Activated naive CD4-positive, alpha-beta T cell (primary cell): ENCODE results near the gene SPRYD3.
"Not testable (repeated sequence)": the region's sequence is repeated elsewhere in the genome, so short reads cannot be mapped to it uniquely, and the experiment has no call there.

ENCODE experiments used
- DNase-seq, 4 experiments: peaks; one replicate each; lab custom pipeline; 2025; lab: John Stamatoyannopoulos, UW

SPRYD3 gene

DNA sequence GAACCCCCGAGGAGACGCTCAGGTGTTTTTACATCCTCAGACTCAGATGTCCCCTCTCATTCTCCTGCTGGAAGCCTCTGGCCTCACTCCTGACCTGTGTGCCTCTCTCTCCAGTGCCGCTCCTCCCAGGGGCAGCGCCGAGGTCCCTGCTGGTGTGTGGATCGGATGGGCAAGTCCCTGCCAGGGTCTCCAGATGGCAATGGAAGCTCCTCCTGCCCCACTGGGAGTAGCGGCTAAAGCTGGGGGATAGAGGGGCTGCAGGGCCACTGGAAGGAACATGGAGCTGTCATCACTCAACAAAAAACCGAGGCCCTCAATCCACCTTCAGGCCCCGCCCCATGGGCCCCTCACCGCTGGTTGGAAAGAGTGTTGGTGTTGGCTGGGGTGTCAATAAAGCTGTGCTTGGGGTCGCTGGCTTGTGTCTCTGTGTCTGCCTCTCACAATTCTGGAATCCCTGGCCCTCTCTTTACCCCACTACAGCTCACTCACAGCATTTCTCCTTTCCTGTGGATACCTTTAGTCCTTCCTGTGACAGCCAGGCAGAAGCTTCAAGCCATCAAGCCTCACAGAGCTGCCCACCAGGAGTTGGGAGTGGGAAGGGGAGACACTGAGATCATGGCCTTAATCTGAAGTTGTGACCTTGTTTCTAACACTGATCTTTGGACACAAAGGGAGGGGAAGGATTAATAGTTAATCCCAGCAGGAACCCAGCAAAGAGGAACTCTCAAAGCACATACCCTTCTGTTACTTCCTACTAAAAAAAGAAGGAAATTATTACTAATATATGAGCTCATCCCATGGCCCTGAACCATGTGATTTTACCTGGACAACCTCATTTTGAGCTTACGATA lies 23.0 kb upstream of the SPRYD3 start:
- DNase-seq, result no peak

DNA sequence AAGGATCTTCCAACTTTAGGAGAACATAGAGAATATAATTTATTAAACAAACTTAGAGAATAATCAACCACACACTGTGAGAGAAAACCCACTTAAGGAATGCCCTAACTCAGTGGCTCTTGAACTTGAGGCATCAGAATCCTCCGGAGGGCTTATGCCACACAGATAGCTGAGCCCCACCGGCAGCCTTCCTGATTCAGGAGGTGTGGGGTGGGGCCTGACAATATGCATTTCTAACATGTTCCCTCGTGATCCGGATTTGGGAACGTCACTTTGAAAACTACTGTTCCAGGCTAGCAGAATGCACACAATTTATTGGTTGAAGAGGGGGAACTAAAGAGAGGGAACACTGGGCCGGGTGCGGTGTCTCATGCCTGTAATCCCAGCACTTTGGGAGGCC lies 22.1 kb upstream of the SPRYD3 start:
- no peak for DNase-seq

DNA sequence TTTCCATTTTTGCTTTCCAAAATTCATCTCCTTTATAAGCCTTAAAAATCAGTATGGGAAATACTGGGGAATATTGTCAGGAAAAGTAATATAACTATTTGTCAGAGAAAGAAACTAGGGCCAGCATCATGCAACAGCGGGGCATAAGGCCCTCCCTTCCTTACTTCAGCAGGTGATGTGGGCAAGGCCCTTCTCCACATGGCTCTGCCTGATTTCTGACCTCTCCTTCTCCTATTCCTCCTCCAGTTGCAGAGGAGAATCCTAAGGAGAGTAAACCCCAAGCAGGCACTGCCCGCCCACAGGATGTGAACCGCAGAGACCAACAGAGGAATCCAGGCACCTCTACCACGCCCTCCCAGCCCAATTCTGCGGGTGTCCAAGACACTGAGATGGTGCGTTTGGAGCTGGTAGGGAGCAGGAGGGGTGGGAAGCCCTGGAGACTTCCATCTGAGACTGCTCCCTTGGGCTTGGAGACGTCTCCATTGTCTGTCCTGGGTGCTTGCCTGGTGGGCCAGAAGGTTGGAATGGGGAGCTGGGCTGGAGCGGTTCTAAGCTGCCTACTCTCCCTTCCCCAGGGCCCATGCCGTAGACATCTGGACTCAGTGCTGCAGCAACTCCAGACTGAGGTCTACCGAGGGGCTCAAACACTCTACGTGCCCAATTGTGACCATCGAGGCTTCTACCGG lies 21.4 kb upstream of the SPRYD3 start:
- DNase-seq, result no peak

GRCh38 chr12:53099071-53099882 lies 20.1 kb upstream of the SPRYD3 start:
- peak; percentile 79 to 86 (median 85) for DNase-seq

- no peak for DNase-seq
Measured at GRCh38 chr12:53098354-53098981, 19.3 kb upstream of the SPRYD3 start.

DNA sequence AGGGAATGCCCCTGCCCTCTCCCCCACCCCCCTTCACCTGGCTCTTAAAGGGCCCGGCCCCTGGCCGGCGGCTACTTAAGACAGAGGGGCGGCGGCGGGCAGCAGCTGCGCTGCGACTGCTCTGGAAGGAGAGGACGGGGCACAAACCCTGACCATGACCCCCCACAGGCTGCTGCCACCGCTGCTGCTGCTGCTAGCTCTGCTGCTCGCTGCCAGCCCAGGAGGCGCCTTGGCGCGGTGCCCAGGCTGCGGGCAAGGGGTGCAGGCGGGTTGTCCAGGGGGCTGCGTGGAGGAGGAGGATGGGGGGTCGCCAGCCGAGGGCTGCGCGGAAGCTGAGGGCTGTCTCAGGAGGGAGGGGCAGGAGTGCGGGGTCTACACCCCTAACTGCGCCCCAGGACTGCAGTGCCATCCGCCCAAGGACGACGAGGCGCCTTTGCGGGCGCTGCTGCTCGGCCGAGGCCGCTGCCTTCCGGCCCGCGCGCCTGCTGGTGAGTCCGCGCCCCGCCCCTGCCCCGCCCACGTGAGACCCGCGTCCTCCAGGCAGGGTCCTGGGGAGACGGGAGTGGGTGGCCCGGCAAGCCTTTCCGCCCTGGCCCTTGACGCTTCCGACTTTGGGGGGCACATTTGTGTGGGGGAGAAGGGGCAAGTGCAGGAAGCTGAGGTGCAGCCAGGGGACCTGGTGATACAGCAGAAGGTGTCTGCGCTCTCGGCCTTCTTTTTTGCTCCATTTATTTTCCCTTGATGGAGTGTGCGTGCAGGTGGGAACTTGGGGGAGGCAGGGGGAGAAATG lies 18.6 kb upstream of the SPRYD3 start, which contains the start of gene IGFBP6:
Gene IGFBP6 (plus strand): TSS at position 104 of the 790 bp plus-strand sequence. CDS start 51 bp downstream, at position 155.
- peak in 1 of 4 experiments; percentile 50 for DNase-seq

- no peak for DNase-seq
Measured at GRCh38 chr12:53097207-53097563, 18.0 kb upstream of the SPRYD3 start.

- no peak for DNase-seq
Measured at GRCh38 chr12:53096759-53097158, 17.6 kb upstream of the SPRYD3 start.

GRCh38 chr12:53096089-53096741 lies 17.0 kb upstream of the SPRYD3 start:
- no peak for DNase-seq

DNA sequence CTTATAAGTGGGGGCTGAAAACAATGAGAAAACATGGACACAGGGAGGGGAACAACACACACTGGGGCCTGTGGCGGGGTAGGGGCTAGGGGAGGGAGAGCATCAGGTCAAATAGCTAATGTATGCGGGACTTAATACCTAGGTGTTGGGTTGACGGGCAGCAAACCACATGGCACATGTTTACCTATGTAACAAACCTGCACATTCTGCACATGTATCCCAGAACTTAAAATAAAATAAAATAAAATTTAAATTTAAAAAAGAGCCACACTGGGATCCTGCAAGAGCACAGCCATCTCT lies 16.4 kb upstream of the SPRYD3 start:
- not testable (repeated sequence) for DNase-seq

GRCh38 chr12:53094796-53095595 lies 15.8 kb upstream of the SPRYD3 start:
- DNase-seq, result not testable (repeated sequence)

GRCh38 chr12:53094394-53094787 lies 15.2 kb upstream of the SPRYD3 start:
- no peak for DNase-seq

GRCh38 chr12:53093777-53094393 lies 14.7 kb upstream of the SPRYD3 start:
- DNase-seq, result no peak

DNA sequence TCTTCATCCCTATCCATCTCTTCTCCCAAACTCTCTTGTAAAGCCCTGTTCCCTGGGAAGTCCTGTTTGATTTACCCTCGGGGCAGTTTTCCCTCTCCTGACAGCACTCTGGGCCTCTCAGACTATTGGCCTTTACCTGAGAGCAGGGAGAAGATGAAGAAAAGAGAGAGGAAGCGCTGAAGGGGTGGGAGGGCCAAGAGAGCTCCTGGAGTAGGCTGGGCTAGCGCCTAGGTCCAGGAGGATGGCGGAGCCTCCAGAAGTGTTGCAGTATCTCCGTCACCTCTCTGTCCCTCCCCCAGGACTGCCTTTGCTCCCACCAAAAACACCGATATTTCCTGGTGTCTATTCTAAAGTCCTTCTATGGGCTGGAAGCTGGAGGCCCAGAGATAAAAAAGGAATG lies 12.6 kb upstream of the SPRYD3 start:
- DNase-seq, result no peak

DNA sequence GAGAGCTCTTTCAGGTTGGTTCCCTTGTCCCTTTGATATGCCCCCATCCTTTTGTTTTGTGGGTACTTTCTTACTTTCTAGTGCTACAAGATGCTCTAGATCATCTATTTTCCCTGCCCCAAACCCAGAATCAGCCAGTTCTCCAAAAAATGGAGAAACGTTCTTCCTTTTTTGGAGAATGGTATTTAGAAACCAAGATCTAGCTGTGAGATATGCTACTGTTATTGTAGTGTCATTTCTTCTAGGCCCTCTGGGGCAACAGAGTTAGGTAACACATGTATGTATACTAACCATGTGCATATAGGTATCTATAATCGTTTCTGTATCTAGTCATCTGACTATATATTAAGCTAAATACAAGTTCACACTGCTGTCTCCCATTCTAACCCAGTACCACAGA lies 11.4 kb upstream of the SPRYD3 start:
- no peak for DNase-seq

DNA sequence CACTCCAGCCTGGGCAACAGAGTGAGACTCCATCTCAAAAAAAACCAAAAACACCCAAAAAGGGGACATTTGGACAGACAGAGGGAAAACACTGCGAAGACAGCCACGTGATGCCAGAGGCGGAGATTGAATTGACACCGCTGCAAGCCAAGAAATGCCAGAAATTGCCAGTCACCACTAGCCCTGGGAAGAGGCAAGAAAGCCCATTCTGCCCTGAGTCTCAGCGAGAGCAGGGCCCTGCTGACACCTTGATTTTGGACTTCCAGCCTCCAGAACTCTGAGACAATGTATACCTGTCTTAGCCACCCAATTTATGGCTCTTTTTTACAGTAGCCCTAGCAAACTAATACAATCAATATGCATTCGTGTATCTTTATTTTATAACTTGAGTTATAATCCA lies 10.9 kb upstream of the SPRYD3 start:
- DNase-seq, result no peak

DNA sequence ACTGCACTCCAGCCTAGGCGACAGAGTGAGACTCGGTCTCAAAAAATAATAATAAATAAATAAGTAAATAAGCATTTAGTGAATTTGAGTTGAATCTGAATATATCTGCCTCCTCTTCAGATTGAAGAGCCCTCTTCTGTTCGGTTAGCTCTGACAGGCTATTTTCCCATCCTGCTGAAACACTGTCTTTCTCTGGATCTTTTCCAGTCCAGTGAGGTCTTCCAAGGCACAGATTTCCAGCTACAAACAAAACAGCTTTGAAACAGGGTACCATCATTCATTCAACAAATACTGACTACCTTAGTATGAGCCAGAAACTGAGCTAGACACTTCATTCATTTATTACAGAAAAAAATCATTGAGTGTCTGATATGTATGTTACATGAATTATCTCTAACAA lies 7.2 kb upstream of the SPRYD3 start:
- no peak for DNase-seq

DNA sequence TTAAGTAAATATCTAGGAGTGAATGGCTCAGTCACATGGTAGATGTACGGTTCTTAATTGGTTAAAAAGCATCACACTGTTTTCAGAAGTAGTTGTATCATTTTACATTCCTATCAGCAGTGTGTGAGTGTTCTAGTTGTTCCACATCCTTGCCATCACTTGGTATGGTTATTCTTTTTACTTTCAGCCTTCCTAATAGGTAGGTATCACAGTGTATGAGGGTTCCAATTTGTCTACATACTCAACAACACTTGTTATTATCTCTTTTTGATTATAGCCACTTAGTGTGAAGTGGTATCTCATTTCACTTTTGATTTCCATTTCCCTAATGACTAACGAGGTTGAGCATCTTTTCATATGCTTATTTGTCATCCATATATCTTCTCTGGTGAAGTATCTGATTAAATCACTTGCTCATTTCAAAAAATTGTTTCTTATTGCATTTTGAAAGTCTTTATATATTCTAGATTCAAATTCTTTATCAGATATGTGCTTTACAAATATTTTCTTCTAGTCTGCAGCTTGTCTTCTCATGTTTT lies 3.5 kb upstream of the SPRYD3 start:
- DNase-seq, result no peak
